ENCODE measurements around the gene GABBR1.

GABBR1 gene

GRCh38 chr6:29651413-29652197 is 18.6 kb upstream of the GABBR1 start:
- peaks cover 4% of the 10 kb centered on the region for H3K27me3 ChIP-seq (replicated peaks)
- H3K4me3 ChIP-seq (ENCODE audit: low read depth, low read length): no peak overlapping the region
- peak; percentile 52 for TF ChIP-seq CTCF (IDR thresholded peaks at IDR 0.05; ENCODE audit: low read depth, low read length, missing control alignments)
- DNase-seq: no peak
- H3K36me3 ChIP-seq (replicated peaks): no peaks in the 10 kb centered on the region
- in situ Hi-C loops (cut with HindIII; ENCODE audit: low pct_ligation_motif_present, low sequenced_read_pairs): no loop called here
- H3K27ac ChIP-seq: no peak overlapping the region

GRCh38 chr6:29649701-29650673 is 17.0 kb upstream of the GABBR1 start:
- no peaks in the 10 kb centered on the region for H3K27me3 ChIP-seq (replicated peaks)
- no peaks in the 10 kb centered on the region for H3K36me3 ChIP-seq (replicated peaks)
- H3K4me3 ChIP-seq (ENCODE audit: low read depth, low read length): peak overlapping the region; percentile 58
- DNase-seq: peak; percentile 94
- peak; percentile 95 for TF ChIP-seq CTCF (IDR thresholded peaks at IDR 0.05; ENCODE audit: low read depth, low read length, missing control alignments)
- in situ Hi-C loops (cut with HindIII; ENCODE audit: low pct_ligation_motif_present, low sequenced_read_pairs): no loop called here
- no peak overlapping the region for H3K27ac ChIP-seq

- no peaks in the 10 kb centered on the region for H3K27me3 ChIP-seq (replicated peaks)
- DNase-seq: peak; percentile 21
- no peak overlapping the region for H3K27ac ChIP-seq
- no peak overlapping the region for H3K4me3 ChIP-seq (ENCODE audit: low read depth, low read length)
- H3K36me3 ChIP-seq (replicated peaks): no peaks in the 10 kb centered on the region
- peak; percentile 71 for TF ChIP-seq CTCF (IDR thresholded peaks at IDR 0.05; ENCODE audit: low read depth, low read length, missing control alignments)
- in situ Hi-C loops (cut with HindIII; ENCODE audit: low pct_ligation_motif_present, low sequenced_read_pairs): no loop called here
Observed at GRCh38 chr6:29647927-29648642, 15.1 kb upstream of the GABBR1 start.

- Histone ChIP-seq H3K4me3 (ENCODE audit: low read depth, low read length) (no peak overlapping the region), H3K36me3 (replicated peaks) (no peaks in the 10 kb centered on the region), H3K27me3 (replicated peaks) (no peaks in the 10 kb centered on the region), H3K27ac (no peak overlapping the region)
- TF ChIP-seq CTCF (IDR thresholded peaks at IDR 0.05; ENCODE audit: low read depth, low read length, missing control alignments): no peak
- in situ Hi-C loops (cut with HindIII; ENCODE audit: low pct_ligation_motif_present, low sequenced_read_pairs): no loop called here
- no peak for DNase-seq
Observed at GRCh38 chr6:29641430-29642148, 8.6 kb upstream of the GABBR1 start.

GRCh38 chr6:29637247-29637646 is 4.3 kb upstream of the GABBR1 start:
- H3K36me3 ChIP-seq (replicated peaks): no peaks in the 10 kb centered on the region
- no peak for DNase-seq
- no peaks in the 10 kb centered on the region for H3K27me3 ChIP-seq (replicated peaks)
- no peak for TF ChIP-seq CTCF (IDR thresholded peaks at IDR 0.05; ENCODE audit: low read depth, low read length, missing control alignments)
- in situ Hi-C loops (cut with HindIII; ENCODE audit: low pct_ligation_motif_present, low sequenced_read_pairs): no loop called here
- H3K4me3 ChIP-seq (ENCODE audit: low read depth, low read length): no peak overlapping the region
- no peak overlapping the region for H3K27ac ChIP-seq
